Karpas-422 (cell line): ENCODE data around the gene DLL3. TPM values are rescaled to one million over a fixed set of nuclear protein-coding genes. Genes with fewer than 3 reads are reported as not detected.

Experiments used
- DNase-seq: peaks from one replicate; pipeline ENCODE4 v3.0.0-alpha.2; 2015
- H2AFZ ChIP-seq: fragments of 200-600 bp; sonication (generic); 2 replicates; pipeline ENCODE4 v1.6.1; 2014; ENCODE audit warnings: antibody characterized with exemption, low read length, mixed read lengths
- H3K27ac ChIP-seq: fragments of 200-600 bp; sonication (generic); 2 replicates; pipeline ENCODE4 v1.5.1; 2014; ENCODE audit warnings: mild to moderate bottlenecking, low read length, moderate library complexity
- H3K27me3 ChIP-seq: fragments of 200-600 bp; sonication (generic); 2 replicates; pipeline ENCODE4 v1.6.1; 2014; ENCODE audit warnings: low read length, mixed read lengths
- H3K36me3 ChIP-seq: fragments of 200-600 bp; sonication (generic); 2 replicates; pipeline ENCODE4 v1.6.1; 2014; ENCODE audit warnings: low read length, mixed read lengths; ENCODE audit not compliant: insufficient read depth
- H3K4me1 ChIP-seq: fragments of 200-600 bp; sonication (generic); 2 replicates; pipeline ENCODE4 v1.6.1; 2014; ENCODE audit warnings: mild to moderate bottlenecking, low read length, mixed read lengths
- H3K4me2 ChIP-seq: fragments of 200-600 bp; sonication (generic); 2 replicates; pipeline ENCODE4 v1.6.1; 2014; ENCODE audit warnings: low read length, low read depth, mild to moderate bottlenecking; ENCODE audit not compliant: poor library complexity, severe bottlenecking
- H3K4me3 ChIP-seq: fragments of 200-600 bp; sonication (generic); 2 replicates; pipeline ENCODE4 v1.5.1; 2014; ENCODE audit warnings: mild to moderate bottlenecking, antibody characterized with exemption, low read length, mixed read lengths
- H3K79me2 ChIP-seq: fragments of 200-600 bp; sonication (generic); 2 replicates; pipeline ENCODE4 v1.6.1; 2014; ENCODE audit warnings: mild to moderate bottlenecking, low read length, mixed read lengths
- H3K9ac ChIP-seq: fragments of 200-600 bp; sonication (generic); 2 replicates; pipeline ENCODE4 v1.6.0; 2014; ENCODE audit warnings: low read length
- H3K9me2 ChIP-seq: fragments of 200-600 bp; sonication (generic), shearing (Covaris generic); replicated peaks from 2 replicates; pipeline ENCODE4 v1.6.0; 2014; ENCODE audit warnings: mild to moderate bottlenecking, low read length, moderate library complexity; ENCODE audit not compliant: insufficient read depth
- H3K9me3 ChIP-seq: fragments of 300-700, 200-600 bp; sonication (generic); 2 replicates; pipeline ENCODE4 v1.6.1; 2014; ENCODE audit warnings: low read length, mixed read lengths
- H4K20me1 ChIP-seq: fragments of 200-600 bp; sonication (generic); 2 replicates; pipeline ENCODE4 v1.6.1; 2014; ENCODE audit warnings: mild to moderate bottlenecking, antibody characterized with exemption, low read length, low read depth; ENCODE audit not compliant: insufficient read depth
- total RNA-seq: library from RNA; depleted of rRNA; stranded (reverse); fragments of >200 nt; shearing (Covaris generic); gene quantifications from 2 replicates; pipeline ENCODE4 v1.2.3, GENCODE V29; 2014; ENCODE audit warnings: low replicate concordance

Gene DLL3
- total RNA-seq, 1 experiment from 2014 or later, result 2.6 TPM

GRCh38 chr19:39479916-39480315, 18.8 kb upstream of the DLL3 start:
- Histone ChIP-seq H3K27ac (peak overlapping the region; percentile 77), H3K9me3 (no peaks in the 10 kb centered on the region), H3K4me1 (peaks cover 20% of the 10 kb centered on the region), H2AFZ (peak overlapping the region; percentile 73; the same call in 1 of the 2 replicates), H3K9ac (peak overlapping the region; percentile 85), H3K27me3 (no peaks in the 10 kb centered on the region), H3K4me2 (peak overlapping the region; percentile 91), H3K79me2 (peaks cover 27% of the 10 kb centered on the region), H3K4me3 (peak overlapping the region; percentile 93), H3K9me2 (no peaks in the 10 kb centered on the region), H4K20me1 (no peaks in the 10 kb centered on the region; the same call in 1 of the 2 replicates), H3K36me3 (peaks cover 26% of the 10 kb centered on the region)
- DNase-seq, result no peak

DNA sequence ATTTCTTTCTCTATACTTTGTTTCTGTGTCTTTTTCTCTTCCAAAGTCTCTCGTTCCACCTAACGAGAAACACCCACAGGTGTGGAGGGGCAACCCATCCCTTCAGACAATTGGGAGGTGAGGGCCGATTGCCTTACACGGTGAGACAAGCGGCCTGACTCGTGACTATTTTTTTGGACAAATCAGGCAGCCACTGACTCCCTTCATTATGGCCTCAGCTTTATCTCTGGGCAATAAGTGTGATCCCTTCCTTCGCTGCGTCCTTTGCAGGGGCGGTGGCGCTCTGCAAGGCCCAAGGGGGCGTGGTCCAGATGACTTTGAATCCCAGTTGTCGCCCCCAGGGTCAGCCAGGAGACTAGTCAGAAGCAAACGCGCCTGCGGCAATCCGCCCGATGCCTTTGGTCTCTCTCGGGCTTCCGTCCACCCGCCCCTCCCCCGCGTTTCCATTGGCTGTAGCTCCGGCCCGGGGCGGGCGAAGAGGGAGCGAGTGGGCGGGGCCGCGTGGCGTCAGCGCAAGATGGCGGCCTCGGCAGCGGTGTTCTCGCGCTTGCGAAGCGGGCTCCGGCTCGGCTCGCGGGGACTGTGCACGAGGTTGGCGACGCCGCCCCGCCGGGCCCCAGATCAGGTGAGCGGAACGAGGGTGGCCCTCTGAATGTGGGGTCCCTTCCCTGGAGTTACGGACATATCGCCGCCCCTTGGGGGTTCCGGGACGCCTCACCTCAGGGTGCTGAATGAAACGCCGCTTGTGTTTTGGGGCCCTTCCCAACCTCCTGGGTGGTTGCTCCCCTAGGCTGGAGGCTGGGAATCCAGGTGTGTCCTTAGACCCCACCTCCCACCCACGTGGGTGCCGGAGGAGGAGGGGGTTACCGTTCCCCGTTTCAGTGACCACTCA, 18.2 kb upstream of the DLL3 start, which contains the start of gene TIMM50:
Gene TIMM50, plus strand, starts transcription at position 502 of the 892 bp plus-strand sequence. Its CDS starts 16 bp downstream, at position 518.
- Histone ChIP-seq H3K9me3 (no peaks in the 10 kb centered on the region), H4K20me1 (no peaks in the 10 kb centered on the region; the same call in 1 of the 2 replicates), H3K4me2 (peak within 1 kb of the TSS; percentile 91), H3K27ac (peak within 1 kb of the TSS; percentile 77), H3K79me2 (peaks cover 27% of the 10 kb centered on the region), H3K9ac (peak within 1 kb of the TSS; percentile 85), H2AFZ (peak within 1 kb of the TSS; percentile 73; the same call in 1 of the 2 replicates), H3K4me3 (peak within 1 kb of the TSS; percentile 93), H3K4me1 (peaks cover 20% of the 10 kb centered on the region), H3K9me2 (no peaks in the 10 kb centered on the region), H3K27me3 (no peaks in the 10 kb centered on the region), H3K36me3 (peaks cover 24% of the 10 kb centered on the region)
- peak; percentile 99 for DNase-seq

DNA sequence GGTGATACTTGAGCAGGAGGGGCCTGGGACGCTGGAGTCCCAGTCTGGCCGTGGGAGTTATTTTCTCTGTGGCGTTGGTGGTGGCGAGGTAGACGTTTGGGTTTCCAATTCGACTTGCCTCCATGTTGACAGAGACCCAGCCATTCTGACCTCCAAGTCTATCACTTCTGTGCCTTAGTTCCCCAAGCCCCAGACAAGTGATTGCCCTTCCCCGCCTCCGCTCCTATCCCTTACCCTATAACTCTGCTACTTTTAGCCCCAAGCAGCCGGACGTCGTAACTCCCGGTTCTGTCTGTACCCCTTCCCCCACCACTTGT, 17.6 kb upstream of the DLL3 start:
- H3K27me3 ChIP-seq, result no peaks in the 10 kb centered on the region
- peak overlapping the region; percentile 93 for H3K4me3 ChIP-seq
- peaks cover 19% of the 10 kb centered on the region for H3K36me3 ChIP-seq
- H3K27ac ChIP-seq, result peak overlapping the region; percentile 50; the same call in 1 of the 2 replicates
- no peaks in the 10 kb centered on the region for H3K9me2 ChIP-seq
- no peaks in the 10 kb centered on the region for H3K9me3 ChIP-seq
- H3K9ac ChIP-seq, result peak overlapping the region; percentile 85
- peak; percentile 68 for DNase-seq
- peak overlapping the region; percentile 91 for H3K4me2 ChIP-seq
- no peaks in the 10 kb centered on the region; the same call in 1 of the 2 replicates for H4K20me1 ChIP-seq
- H3K79me2 ChIP-seq, result peaks cover 27% of the 10 kb centered on the region
- H3K4me1 ChIP-seq, result peaks cover 20% of the 10 kb centered on the region
- no peak overlapping the region for H2AFZ ChIP-seq

GRCh38 chr19:39481676-39482075, 17.1 kb upstream of the DLL3 start:
- Histone ChIP-seq H3K79me2 (peaks cover 27% of the 10 kb centered on the region), H3K4me2 (peak overlapping the region; percentile 91), H3K4me3 (peak overlapping the region; percentile 93), H3K9ac (peak overlapping the region; percentile 85), H3K27me3 (no peaks in the 10 kb centered on the region), H3K4me1 (peaks cover 20% of the 10 kb centered on the region), H3K27ac (no peak overlapping the region; the same call in 1 of the 2 replicates), H4K20me1 (no peaks in the 10 kb centered on the region; the same call in 1 of the 2 replicates), H3K36me3 (peaks cover 15% of the 10 kb centered on the region), H3K9me3 (no peaks in the 10 kb centered on the region), H3K9me2 (no peaks in the 10 kb centered on the region), H2AFZ (no peak overlapping the region)
- no peak for DNase-seq

DNA sequence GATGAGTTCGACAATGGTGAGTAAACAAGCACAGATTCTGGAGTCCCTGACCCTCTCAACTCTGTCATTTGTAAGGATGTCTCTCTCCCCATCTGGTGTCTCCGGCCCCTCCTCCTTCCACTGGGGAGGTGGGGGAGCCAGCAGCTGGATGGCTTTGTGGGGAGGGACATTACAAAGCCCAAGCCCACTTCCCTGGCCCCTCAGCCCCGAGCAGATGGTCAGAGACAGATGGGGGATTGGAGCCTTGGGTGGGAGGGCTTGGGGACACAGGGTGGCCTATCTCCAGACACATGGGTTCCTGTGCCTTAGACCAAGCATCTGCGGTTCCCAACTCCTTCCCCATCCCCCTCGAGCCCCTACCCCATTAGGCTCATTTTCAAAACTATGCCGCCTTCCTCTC, 15.6 kb upstream of the DLL3 start:
- peaks cover 20% of the 10 kb centered on the region for H3K4me1 ChIP-seq
- H3K9me2 ChIP-seq, result no peaks in the 10 kb centered on the region
- no peak overlapping the region for H3K27ac ChIP-seq
- H3K4me3 ChIP-seq, result no peak overlapping the region
- H3K79me2 ChIP-seq, result peaks cover 27% of the 10 kb centered on the region
- peaks cover 16% of the 10 kb centered on the region for H3K36me3 ChIP-seq
- H3K4me2 ChIP-seq, result no peak overlapping the region
- H3K27me3 ChIP-seq, result no peaks in the 10 kb centered on the region
- H2AFZ ChIP-seq, result no peak overlapping the region
- no peak for DNase-seq
- no peak overlapping the region for H3K9ac ChIP-seq
- H3K9me3 ChIP-seq, result no peaks in the 10 kb centered on the region
- no peaks in the 10 kb centered on the region; the same call in 1 of the 2 replicates for H4K20me1 ChIP-seq

GRCh38 chr19:39489756-39490155, 9.0 kb upstream of the DLL3 start:
- Histone ChIP-seq H3K9me3 (no peaks in the 10 kb centered on the region), H3K4me3 (no peak overlapping the region), H3K9ac (no peak overlapping the region), H3K9me2 (no peaks in the 10 kb centered on the region), H3K79me2 (no peaks in the 10 kb centered on the region), H3K27ac (no peak overlapping the region), H2AFZ (no peak overlapping the region), H3K36me3 (peaks cover 12% of the 10 kb centered on the region; the same call in 1 of the 2 replicates), H4K20me1 (no peaks in the 10 kb centered on the region), H3K4me1 (no peaks in the 10 kb centered on the region), H3K4me2 (no peak overlapping the region), H3K27me3 (no peaks in the 10 kb centered on the region)
- no peak for DNase-seq

GRCh38 chr19:39492225-39492624, 6.5 kb upstream of the DLL3 start:
- no peaks in the 10 kb centered on the region for H3K79me2 ChIP-seq
- H4K20me1 ChIP-seq, result no peaks in the 10 kb centered on the region
- H3K4me1 ChIP-seq, result no peaks in the 10 kb centered on the region
- no peaks in the 10 kb centered on the region for H3K9me2 ChIP-seq
- no peak for DNase-seq
- no peak overlapping the region for H3K4me3 ChIP-seq
- no peak overlapping the region for H3K4me2 ChIP-seq
- H3K36me3 ChIP-seq, result peaks cover 10% of the 10 kb centered on the region; the same call in 1 of the 2 replicates
- H3K9me3 ChIP-seq, result no peaks in the 10 kb centered on the region
- no peaks in the 10 kb centered on the region for H3K27me3 ChIP-seq
- H3K27ac ChIP-seq, result no peak overlapping the region
- H3K9ac ChIP-seq, result no peak overlapping the region
- no peak overlapping the region for H2AFZ ChIP-seq

- Histone ChIP-seq H3K79me2 (no peaks in the 10 kb centered on the region), H3K27me3 (no peaks in the 10 kb centered on the region), H3K9ac (no peak overlapping the region), H3K4me2 (no peak overlapping the region), H4K20me1 (no peaks in the 10 kb centered on the region), H2AFZ (no peak overlapping the region), H3K9me2 (no peaks in the 10 kb centered on the region), H3K4me1 (peaks cover 4% of the 10 kb centered on the region), H3K36me3 (peaks cover 10% of the 10 kb centered on the region; the same call in 1 of the 2 replicates), H3K4me3 (no peak overlapping the region), H3K9me3 (no peaks in the 10 kb centered on the region), H3K27ac (no peak overlapping the region)
- DNase-seq, result no peak
Observed at GRCh38 chr19:39492788-39493187, 6.0 kb upstream of the DLL3 start.
